Activated CD4-positive, alpha-beta T cell treated with anti-CD3 and anti-CD28 coated beads, Interleukin-2, amount 50 U/mL, for 48 hours (primary cell): ENCODE results near the gene ZNF302.
"Not testable (repeated sequence)": the region's sequence is repeated elsewhere in the genome, so short reads cannot be mapped to it uniquely, and the experiment has no call there.

ENCODE experiments used
- DNase-seq, 2 experiments: peaks; one replicate each; pipeline ENCODE4 v3.0.0-alpha.2; 2020

ZNF302 gene

GRCh38 chr19:34675250-34675649, 2.2 kb upstream of the ZNF302 start:
- DNase-seq = no peak

GRCh38 chr19:34675919-34676318, 1.6 kb upstream of the ZNF302 start:
- no peak for DNase-seq

DNA sequence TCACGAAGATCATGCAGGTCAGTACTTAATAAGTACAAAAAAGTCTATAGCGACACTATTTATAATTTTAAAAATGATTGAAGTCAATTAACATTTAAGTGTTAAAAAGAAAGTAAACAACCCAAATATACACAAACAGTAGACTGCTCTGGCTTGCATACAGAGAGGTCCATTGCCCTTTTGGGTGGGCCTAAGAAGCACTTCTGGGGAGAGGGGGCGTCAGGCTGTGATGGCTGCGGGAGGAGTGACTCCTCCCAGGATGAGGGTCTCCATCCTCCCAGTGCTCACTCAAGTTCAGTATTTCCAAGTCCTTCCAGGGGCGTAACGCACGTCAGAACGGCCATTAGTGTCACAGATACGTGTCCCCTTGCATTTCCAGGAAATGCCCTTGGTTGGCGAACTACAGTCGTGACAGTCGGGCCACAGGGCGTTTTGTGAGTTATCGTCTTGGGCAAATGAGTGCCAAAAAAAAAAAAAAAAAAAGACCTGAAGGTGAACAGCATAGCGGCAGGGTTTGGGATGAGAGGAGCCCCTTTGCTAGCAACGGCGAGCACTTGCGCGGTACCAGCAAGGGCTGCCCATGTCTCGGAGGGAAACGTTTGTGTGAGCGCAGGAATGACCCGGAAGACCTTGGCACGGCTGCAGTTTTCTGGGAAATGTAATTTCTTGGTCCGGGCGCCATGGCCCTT, 637 bp upstream of the ZNF302 start, which contains the start of gene SCGB2B2:
TSS of gene SCGB2B2 (minus strand) at position 463 of the 689 bp plus-strand sequence. CDS start 82,596 bp downstream, outside the sequence.
- no peak for DNase-seq

DNA sequence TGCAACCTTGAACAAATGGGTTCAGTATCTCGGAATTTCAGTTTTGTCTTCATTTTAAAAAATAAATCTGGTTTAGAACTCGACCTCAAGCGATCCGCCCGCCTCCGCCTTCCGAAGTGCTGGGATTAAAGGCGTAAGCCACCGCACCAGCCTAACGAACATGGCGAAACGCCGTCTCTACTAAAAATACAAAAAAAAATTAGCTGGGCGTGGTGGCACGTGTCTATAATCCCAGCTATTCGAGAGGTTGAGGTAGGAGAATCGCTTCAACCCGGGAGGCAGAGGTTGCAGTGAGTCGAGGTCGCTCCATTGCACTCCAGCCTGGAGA, 571 bp downstream of the ZNF302 start:
- no peak for DNase-seq

GRCh38 chr19:34678421-34678820, 943 bp downstream of the ZNF302 start:
- DNase-seq = no peak

GRCh38 chr19:34681478-34681877, 4.0 kb downstream of the ZNF302 start:
- no peak for DNase-seq

GRCh38 chr19:34685266-34685665, 7.8 kb downstream of the ZNF302 start:
- not testable (repeated sequence) for DNase-seq

DNA sequence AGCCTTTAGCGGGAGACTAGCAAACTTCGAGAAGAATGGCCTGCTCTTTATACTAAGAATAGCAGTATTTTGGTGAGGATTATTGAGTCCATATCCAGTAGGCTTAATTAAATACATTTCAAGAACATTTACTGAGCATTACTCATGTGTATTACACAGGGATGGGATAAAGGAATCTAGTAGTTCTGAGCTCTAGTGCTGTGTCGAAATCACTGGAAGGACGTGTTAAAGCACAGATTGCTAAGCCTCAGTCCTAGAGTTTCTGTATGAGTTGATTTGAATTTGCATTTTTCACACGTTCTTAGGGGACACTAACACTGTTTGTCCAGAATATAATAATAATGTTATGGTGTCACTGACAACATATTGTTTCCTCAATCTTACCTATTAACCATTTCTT, 9.0 kb downstream of the ZNF302 start:
- no peak for DNase-seq

DNA sequence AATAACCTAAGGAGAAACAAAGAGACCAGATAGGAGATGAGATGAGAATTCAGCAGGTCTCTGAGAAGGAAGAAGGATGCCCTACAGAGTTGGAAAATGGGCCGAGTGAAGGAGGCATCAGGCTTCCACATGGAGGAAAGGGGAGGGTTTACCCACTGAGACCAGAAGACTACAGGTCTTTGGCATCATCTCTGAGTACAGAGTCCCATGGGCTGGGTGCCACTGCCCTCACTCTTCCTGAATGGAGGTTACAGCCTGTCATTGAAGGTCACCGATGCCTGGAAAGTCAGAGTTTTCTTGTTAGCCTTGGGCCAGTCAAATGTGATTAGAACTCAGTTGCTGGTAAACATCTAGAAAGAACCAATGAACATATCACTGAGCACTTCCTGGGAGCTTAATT, 9.9 kb downstream of the ZNF302 start:
- no peak for DNase-seq

DNA sequence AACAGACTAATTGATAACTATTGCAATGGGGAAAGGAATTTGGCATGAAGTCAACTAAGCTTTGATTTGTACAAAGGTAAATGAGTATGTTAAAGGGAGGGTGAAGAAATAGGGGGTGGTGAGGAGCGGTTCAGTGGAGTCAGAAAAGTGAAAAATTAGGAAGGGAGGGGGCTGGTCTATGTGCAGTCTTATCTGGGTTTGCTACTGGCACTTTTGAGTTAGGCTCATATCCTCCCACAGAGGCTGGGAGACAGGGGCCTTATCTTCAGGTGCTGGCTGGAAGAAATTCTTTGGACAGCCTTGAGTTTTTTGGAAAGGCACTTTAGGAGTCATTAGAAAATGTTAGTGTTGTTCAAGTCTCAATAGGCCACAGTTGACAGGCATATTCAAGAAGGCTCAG, 11.1 kb downstream of the ZNF302 start:
- no peak for DNase-seq

GRCh38 chr19:34690372-34690771, 12.9 kb downstream of the ZNF302 start:
- DNase-seq = no peak

DNA sequence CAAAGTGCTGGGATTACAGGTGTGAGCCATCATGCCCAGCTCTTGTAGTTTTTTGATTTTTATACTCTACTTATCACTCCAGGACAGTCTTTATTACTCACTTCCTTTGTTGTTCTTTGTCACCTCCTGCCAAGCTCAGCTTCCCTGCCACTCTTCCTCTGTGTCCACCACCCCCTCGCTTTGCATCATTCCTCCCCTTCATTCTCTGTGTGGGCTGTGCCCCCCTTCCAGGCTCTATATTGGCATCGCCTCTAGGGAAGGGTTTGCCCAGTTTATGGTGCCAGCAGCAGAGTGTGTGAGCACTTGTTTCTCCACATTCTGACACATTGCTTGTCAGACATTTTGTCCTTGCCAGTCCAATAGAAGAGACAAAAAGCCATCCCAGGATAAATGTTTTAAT, 15.1 kb downstream of the ZNF302 start:
- DNase-seq = no peak

DNA sequence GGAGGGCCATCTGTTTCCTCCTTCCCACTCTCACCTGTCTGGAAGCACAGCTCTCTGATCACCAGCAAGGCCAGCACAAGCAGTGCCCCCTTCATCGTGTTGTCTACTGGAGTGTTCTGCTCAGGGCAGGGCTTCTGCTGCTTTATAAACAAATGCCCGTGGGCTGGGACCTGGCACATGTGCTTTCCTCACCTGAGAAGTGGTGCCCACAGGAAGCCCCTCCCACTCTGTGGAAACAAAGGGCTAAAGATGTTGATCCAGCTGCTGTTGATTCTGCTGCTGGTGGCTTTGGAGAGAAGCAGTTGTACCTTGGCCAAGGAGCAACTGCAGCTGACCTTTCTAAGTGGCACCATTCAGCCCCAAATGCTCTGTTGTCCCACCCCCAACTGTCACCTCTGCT, 30.2 kb downstream of the ZNF302 start:
- no peak for DNase-seq

- DNase-seq = no peak
These were observed 34.4 kb downstream of the ZNF302 start for GRCh38 chr19:34711890-34712289.

- DNase-seq = peak in 1 of 2 experiments; percentile 45
These were observed 35.1 kb downstream of the ZNF302 start for GRCh38 chr19:34712395-34713261.

GRCh38 chr19:34713262-34713637, 35.8 kb downstream of the ZNF302 start:
- DNase-seq = no peak

- DNase-seq = no peak
These were observed 37.9 kb downstream of the ZNF302 start for GRCh38 chr19:34715357-34715756.

DNA sequence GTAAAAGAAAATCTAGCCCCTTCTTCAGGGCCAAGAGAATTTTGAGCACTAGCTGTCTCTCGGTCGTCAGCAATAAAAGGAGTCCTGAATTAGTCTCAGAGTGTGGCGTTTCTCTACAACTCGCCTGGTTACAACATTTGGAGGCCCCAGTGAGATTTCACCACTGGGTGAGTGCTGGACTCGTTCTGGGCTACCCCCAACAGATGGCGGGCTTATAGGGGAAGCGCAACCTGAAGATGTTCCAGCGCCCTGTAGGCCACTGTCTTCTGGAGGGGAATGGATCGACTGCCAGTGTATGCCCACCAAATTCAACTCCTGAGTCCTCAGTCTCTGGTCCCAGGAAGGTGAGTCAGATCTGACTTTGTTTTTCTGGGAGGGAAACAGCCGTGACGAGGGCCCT, 44.9 kb downstream of the ZNF302 start:
- DNase-seq = no peak

DNA sequence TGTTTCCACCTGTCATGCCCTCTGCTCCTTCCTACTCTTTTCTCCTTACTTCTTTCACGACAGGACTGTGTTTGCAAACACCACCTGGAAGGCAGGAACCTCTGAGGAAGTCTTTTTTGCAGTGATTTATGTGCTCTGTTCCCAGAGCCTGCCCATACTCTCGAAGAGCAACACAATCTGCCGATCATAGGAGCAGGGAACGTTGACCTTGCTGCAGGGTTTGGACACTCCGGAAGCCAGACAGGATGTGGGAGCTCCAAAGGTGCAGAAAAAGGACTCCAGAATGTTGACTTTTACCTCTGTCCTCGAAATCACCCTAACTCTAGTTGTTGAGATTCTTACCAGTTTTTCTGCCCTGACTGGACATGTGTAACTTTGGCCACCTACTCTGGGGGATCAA, 47.9 kb downstream of the ZNF302 start:
- no peak for DNase-seq

DNA sequence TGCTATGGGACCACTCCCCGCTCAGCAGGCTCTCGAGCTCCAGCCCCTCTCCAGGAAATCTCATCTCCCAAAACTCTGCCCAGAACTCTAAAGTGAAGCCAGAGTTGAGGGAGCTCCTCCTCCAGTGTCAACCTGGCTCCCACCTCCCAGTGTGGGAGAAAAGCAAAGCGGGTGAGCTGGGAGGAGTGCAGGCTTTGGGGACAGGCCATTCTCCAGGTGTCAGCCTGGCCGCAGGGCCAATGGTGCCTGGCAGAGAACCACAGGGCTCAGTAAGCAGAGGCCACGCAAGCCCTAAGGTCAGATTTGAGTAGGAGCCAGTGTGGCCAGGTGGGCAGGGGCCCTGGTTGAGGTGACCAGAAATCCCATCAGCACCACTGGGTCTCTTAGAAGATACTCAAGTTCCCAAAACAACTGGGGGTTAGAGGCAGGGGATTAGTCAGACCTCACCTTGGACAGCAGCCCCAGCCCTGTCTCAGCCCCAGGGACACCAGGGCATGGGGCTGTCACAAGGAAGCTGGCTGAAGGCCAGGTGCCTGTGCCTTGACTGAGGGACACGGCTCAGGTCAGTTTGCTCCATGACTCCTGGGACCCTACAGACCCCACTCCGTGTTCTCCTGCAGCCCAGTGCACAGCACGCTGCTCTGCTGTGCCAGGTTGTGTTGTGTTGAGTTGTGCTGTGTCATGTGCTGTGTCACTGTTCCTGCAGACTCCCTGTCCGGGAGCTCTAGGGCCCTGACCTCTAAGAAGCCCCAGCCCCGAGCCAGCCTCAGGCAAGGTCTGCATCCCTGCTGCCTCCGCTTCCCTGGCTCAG, 53.7 kb downstream of the ZNF302 start:
- DNase-seq = no peak

- DNase-seq = no peak
These were observed 54.5 kb downstream of the ZNF302 start for GRCh38 chr19:34731964-34732363.

DNA sequence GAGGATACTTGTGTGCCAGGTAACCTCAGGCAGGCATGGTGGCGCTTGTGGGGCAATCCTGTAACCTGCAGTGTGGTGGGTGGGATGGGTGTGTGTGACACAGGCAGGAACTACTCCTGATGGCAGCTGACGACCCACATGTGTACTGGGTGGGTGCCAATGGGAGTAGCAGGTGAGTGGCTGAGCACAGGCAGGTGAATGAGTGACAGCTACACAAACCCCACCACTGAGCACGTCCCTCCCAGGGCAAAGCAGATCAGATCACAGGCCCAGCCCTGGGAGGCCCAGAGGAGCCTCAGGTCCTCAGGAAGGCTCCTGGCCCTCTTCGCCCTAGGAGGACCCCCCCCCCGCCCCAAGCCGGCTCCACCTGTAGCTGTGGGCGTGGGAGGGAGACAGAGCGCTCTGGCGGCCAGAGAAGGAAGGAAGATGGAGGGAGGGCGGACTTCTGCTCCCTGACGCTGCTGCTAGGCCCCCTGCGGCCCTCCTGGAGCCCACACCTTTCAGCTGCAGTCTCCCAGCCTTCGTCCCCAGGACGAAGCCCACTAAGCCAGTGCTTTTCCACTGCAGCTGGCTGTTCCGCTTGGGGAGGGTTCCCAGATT, 55.2 kb downstream of the ZNF302 start:
- DNase-seq = no peak

- no peak for DNase-seq
These were observed 55.8 kb downstream of the ZNF302 start for GRCh38 chr19:34733266-34733745.
